DND-41 (cell line): ENCODE results near the gene AMTN.

Experiments used
- CTCF ChIP-seq: IDR thresholded peaks from 2 replicates; pipeline ENCODE4 v1.5.1; 2012; ENCODE audit warnings: borderline replicate concordance, low read length, moderate library complexity, mild to moderate bottlenecking; ENCODE audit not compliant: poor library complexity, severe bottlenecking; ENCODE audit errors: extremely low read depth
- EZH2 ChIP-seq: IDR thresholded peaks from 3 replicates; pipeline ENCODE4 v1.6.1; 2012; ENCODE audit warnings: borderline replicate concordance, low read depth, mild to moderate bottlenecking, moderate library complexity, low read length, inconsistent platforms; ENCODE audit not compliant: severe bottlenecking

DNA sequence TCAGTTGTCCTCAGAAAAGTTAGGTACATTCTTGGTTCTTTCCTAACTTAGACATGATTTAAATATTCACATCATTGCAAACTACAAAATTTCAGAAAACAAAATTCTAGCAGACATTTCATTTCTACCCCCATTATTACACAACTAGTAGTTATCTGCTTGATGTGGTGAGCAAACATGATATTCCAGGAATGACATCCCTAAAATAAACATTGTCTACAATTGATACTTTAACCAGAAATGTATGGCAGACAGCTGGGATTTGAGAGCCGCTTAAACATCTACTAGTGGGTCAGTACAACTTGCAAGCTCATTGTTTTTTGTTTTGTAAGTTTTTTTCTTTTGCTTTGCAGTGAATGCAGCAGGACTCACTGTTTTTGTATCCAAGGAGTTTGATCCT is 41.6 kb downstream of the AMTN start:
- TF ChIP-seq EZH2 (no peak), CTCF (no peak)
